ENCODE results near the gene PRPSAP1.

DNA sequence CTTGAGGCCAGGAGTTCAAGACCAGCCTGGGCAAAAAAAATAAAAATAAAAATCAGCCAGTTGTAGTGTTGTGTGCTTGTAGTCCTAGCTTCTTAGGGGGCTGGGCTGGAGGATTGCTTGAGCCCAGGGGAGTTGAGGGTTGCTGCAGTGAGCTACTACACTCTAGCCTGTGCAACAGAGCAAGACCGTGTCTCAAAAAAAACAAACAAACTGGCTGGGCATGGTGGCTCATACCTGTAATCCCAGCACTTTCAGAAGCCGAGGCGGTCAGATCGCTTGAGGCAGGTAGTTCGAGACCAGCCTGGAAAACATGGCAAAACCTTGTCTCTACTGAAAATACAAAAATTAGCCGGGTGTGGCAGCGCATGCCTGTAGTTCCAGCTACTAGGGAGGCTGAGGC is 93.5 kb downstream of the PRPSAP1 start:
- TF ChIP-seq, protein P1, sequence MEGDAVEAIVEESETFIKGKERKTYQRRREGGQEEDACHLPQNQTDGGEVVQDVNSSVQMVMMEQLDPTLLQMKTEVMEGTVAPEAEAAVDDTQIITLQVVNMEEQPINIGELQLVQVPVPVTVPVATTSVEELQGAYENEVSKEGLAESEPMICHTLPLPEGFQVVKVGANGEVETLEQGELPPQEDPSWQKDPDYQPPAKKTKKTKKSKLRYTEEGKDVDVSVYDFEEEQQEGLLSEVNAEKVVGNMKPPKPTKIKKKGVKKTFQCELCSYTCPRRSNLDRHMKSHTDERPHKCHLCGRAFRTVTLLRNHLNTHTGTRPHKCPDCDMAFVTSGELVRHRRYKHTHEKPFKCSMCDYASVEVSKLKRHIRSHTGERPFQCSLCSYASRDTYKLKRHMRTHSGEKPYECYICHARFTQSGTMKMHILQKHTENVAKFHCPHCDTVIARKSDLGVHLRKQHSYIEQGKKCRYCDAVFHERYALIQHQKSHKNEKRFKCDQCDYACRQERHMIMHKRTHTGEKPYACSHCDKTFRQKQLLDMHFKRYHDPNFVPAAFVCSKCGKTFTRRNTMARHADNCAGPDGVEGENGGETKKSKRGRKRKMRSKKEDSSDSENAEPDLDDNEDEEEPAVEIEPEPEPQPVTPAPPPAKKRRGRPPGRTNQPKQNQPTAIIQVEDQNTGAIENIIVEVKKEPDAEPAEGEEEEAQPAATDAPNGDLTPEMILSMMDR (IDR thresholded peaks at IDR 0.05), result no peak
- TF ChIP-seq POLR2AphosphoS5 (IDR thresholded peaks at IDR 0.05; ENCODE audit: insufficient read depth in 1 of 2, low read depth in 1 of 2) (no peak), POLR2A (IDR thresholded peaks at IDR 0.05) (no peak)

Data from vagina (tissue), 2 donors.